ENCODE results near the gene CST3.

DNA sequence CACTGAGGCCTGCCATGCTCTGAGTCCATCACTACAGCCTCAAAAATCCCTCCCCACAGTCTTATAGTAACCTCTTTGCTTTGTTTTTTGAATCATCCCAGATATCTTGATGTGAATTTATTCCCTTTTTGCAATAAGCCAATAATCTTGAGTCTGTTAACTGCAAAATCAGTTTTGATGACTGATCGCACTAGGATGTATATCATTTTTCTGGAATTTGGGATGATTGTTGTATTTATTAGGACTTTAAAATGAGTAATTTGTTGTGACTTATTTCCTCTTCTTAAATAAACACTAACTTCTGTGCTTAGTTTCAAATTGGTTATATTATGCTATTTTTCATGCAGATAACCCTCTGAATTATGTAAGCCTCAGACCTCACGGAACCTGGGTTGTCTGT lies 45.5 kb upstream of the CST3 start:
- TF ChIP-seq POLR2AphosphoS5 (IDR thresholded peaks at IDR 0.05), result no peak
- TF ChIP-seq, protein P1, sequence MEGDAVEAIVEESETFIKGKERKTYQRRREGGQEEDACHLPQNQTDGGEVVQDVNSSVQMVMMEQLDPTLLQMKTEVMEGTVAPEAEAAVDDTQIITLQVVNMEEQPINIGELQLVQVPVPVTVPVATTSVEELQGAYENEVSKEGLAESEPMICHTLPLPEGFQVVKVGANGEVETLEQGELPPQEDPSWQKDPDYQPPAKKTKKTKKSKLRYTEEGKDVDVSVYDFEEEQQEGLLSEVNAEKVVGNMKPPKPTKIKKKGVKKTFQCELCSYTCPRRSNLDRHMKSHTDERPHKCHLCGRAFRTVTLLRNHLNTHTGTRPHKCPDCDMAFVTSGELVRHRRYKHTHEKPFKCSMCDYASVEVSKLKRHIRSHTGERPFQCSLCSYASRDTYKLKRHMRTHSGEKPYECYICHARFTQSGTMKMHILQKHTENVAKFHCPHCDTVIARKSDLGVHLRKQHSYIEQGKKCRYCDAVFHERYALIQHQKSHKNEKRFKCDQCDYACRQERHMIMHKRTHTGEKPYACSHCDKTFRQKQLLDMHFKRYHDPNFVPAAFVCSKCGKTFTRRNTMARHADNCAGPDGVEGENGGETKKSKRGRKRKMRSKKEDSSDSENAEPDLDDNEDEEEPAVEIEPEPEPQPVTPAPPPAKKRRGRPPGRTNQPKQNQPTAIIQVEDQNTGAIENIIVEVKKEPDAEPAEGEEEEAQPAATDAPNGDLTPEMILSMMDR (IDR thresholded peaks at IDR 0.05), result no peak
- TF ChIP-seq EP300 (IDR thresholded peaks at IDR 0.05), result no peak
